Left forelimb (tissue), 1 donor: ENCODE measurements around the gene SRSF3.
"Not testable (repeated sequence)": the region's sequence is repeated elsewhere in the genome, so short reads cannot be mapped to it uniquely, and the experiment has no call there.

Experiments
- DNase-seq: peaks from one replicate; pipeline ENCODE4 v3.0.0-alpha.2; 2018; ENCODE audit warnings: low spot score

Gene SRSF3

DNA sequence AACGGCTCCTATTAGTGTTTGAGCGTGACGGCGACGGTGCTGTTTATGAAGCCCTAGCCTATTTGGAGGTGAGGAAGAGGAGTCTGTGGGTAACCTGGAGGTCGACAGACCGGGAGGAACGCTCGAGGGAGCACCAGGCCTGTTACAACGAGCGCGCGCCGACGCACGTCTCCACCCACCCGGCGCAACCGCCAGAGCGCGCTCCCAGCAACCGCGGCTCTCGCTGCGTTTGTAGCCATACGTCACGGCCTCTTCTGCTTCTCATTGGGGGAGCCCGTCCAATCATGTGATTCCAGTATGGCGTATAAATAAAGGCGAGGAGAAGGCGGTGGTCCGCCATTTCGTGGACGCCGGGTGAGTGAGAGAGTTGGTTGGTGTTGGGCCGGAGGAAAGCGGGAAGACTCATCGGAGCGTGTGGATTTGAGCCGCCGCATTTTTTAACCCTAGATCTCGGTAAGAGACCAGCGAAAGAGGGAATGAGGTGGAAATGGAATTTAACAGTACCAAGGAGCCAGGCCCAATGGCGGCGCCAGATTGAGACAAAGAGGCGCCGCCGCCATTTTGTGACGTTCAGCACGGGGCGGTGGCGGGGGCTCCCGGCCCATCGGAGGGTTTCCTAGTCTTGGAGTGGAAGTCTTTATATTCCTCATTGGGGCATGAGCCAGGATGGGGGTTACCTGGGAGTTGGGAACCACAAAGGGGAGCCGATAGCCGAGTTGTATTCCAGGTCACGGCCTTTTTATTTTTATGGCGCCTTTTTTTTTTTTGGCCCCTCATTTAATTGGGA is at the start of gene SRSF3:
Gene SRSF3 (plus strand): TSS at position 334 of the 787 bp plus-strand sequence. CDS start 2,401 bp downstream, outside the sequence.
- peak; percentile 96 for DNase-seq

DNA sequence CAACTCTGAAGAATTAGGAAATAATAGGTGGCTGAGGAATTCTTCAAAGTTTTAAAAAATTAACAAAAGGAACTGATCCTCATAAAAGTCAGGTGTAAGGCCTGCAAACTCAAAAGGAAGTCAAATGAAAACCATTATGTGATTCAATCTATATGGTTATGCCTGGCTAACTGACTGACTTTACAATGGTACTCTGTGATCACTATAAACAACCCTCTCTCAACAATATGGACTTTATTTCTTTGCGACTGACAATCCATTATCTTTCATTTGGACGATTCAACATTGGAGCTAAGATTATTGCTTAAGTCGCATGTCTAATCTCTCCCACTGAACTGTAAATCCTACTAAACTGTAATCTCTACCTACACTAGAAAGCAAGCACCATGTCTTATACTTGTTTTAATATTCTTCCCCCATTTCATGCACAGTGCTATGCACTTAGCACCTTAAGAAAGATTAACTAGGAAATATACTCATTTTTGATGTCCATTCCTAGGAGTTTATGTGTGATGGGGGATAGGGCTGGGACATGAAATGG is 48.3 kb upstream of the SRSF3 start:
- no peak for DNase-seq

- no peak for DNase-seq
These were observed 47.7 kb upstream of the SRSF3 start for GRCh38 chr6:36546308-36546919.

GRCh38 chr6:36546920-36547645 is 47.1 kb upstream of the SRSF3 start, which contains the start of gene STK38:
Gene STK38 (minus strand): TSS chr6:36547479. CDS start chr6:36540202, 7,277 bp downstream.
- peak; percentile 97 for DNase-seq

GRCh38 chr6:36547646-36548400 is 46.3 kb upstream of the SRSF3 start:
- no peak for DNase-seq

GRCh38 chr6:36548401-36548743 is 45.8 kb upstream of the SRSF3 start:
- DNase-seq: no peak

GRCh38 chr6:36550473-36551000 is 43.6 kb upstream of the SRSF3 start:
- no peak for DNase-seq

- no peak for DNase-seq
These were observed 38.4 kb upstream of the SRSF3 start for GRCh38 chr6:36555750-36556252.

GRCh38 chr6:36556281-36556680 is 37.9 kb upstream of the SRSF3 start:
- DNase-seq: no peak

GRCh38 chr6:36559011-36559793 is 35.0 kb upstream of the SRSF3 start:
- DNase-seq: no peak

DNA sequence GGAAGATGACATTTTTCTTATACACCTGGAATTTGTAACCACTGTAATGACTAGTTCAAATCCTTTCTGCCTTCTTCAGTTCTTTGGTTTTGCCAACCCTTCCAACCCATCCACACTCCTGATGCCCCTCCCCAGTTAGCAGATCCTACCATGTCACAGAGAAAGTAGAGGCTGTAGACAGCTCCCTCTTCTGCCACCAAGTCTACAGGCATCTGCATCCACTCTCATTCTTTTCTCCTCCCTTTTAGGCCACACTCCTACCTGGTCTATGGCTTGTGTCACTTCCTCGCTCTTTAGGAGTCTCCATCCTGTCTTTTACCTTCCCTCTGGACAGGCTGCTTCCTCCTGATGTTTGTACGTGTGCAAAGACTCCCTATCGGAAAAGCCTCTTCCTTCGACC is 33.3 kb upstream of the SRSF3 start:
- no peak for DNase-seq

DNA sequence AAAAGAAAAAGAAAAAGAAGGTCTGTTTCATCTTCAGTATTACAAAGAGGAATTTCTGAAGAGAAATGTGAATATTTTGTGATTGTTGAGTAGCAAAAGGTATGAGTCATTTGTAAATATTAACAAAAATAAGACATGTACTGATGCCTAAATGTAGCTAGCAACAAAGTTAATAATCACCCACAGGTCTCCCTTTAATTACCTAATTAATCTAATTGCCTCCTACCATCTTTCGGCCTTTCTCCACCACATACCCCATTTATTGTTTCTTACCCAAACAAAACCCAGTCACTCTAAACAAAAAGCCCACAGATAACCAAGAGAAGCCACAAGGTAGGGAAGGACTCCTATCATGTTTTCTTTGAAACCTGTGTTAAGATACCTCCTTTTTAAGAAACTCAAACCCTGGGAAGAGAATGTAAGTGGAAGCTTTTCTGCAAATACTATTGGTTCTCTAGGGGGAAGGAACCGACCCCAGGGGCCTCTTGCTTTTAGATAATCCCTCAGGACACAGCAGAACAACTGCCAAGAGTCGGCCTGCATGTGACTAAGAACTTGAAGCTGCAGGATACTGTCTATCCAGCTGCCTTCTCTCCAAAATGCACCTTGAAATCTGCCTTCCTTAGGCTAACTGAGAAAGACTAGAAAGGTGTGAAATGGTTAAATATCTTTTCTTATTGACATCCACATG is 30.8 kb upstream of the SRSF3 start:
- DNase-seq: no peak

DNA sequence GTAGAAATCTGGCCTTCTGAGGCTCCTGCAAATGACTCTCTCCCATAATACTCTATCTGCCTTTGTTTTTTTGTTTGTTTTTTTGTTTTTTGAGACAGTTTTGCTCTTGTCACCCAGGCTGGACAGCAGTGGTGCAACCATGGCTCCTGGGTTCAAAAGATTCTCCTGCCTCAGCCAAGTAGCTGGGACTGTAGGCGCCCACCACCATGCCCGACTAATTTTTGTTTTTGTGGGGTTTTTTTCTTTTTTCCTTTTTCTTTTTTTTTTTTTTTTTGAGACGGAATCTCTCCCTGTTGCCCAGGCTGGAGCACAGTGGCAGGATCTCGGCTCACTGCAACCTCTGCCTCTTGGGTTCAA is 30.3 kb upstream of the SRSF3 start:
- DNase-seq: no peak

GRCh38 chr6:36566418-36566905 is 27.7 kb upstream of the SRSF3 start:
- DNase-seq: no peak

GRCh38 chr6:36570264-36570663 is 23.9 kb upstream of the SRSF3 start:
- no peak for DNase-seq

DNA sequence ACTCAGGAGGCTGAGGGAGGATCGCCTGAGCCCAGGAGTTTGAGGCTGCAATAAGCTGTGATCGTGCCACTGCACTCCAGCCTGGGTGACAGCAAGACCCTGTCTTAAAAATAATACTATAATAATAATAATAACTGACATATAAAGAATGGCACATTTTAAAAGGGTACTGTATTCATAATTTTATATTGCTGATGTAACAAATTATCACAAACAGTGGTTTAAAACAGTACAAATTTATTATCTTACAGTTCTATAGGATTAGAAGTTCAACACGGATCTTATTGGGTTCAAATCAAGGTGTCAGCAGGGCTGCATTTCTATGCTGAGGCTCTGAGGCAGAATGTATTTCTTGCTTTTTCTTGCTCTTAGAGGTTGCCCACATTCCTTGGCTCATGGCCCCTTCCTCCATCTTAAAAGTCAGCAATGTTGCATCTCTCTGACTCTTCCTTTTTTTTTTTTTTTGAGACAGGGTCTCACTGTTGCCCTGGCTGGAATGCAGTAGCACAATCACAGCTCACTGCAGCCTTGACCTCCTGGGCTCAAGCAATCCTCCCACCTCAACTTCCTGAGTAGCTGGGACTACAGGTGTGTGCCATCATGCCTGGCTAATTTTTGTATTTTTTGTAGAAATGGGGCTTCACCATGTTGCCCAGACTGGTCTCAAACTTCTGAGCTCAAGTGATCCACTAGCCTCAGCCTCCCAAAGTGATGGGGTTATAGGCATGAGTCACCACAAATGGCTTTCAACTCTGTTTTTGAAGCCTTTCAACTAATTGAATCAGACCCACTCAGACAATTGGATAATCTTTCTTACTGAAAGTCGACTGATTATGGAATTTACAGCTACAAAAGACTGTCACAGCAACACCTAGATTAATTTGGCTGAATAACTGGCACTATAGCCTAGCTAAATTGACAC is 22.8 kb upstream of the SRSF3 start:
- no peak for DNase-seq

DNA sequence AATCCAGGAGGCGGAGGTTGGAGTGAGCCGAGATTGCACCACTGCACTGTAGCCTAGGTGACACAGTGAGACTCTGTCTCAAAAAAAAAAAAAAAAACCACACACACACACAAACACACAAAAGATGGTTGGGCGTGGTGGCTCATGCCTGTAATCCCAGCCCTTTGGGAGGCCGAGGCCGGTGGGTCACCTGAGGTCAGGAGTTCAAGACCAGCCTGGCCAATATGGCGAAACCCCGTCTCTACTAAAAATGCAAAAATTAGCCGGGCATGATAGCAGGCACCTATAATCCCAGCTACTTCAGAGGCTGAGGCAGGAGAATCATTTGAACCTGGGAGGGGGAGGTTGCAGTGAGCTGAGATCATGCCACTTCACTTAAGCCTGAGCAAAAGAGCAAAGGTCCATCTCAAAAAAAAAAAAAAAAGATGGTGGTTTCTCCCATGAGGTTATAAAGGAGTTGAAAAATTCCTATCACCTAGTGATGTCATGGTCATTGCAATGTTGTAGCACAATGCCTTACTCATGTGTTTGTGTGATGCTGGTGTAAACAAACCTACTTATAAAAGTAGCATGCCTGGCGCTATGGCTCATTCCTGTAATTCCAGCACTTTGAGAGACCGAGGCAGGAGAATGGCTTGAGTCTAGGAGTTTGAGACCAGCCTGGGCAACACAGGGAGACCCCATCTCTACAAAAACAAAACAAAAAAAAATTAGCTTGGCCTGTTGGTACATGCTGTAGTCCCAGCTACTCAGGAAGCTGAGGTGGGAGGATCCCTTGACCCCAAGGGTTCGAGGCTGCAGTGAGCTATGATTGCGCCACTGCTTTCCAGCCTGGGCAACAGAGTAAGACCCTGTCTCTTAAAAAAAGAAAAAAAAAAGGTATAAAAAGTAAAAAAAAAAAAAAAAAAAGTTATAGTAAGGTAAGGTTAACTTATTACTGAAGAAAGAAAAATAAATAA is 21.5 kb upstream of the SRSF3 start:
- DNase-seq: not testable (repeated sequence)

DNA sequence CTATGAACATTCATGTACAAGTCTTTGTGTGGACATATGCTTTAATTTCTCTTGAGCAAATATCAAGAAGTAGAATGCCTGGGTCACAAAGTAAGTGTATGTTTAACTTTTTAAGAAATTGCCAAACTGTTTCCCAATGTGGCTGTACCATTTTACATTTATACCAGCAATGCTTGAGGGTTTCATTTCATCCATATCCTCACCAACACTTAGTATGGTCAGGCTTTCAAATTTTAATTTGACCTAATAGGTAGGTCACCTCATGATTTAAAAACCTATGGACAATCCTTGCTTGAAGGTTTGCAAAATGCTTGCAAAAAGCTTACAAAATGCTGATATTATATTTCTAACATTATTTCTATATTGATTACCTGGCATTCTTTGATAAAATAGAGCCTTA is 19.5 kb upstream of the SRSF3 start:
- DNase-seq: no peak
